Right ventricle myocardium inferior (tissue), 1 donor: Measurements from ENCODE around the gene ANTXR1. TPM values are rescaled to one million over a fixed set of nuclear protein-coding genes. Genes with fewer than 3 reads are reported as not detected.

ENCODE experiments used
- ATAC-seq: fragments of 200-7000 bp; cut with Tn5 transposase; one replicate; pipeline ENCODE4 v1.9.1; 2020; ENCODE audit warnings: mild to moderate bottlenecking, moderate library complexity
- DNase-seq: peaks from one replicate; pipeline ENCODE4 v3.0.0; 2021; ENCODE audit errors: missing footprints
- intact Hi-C: fragments of 100-400 bp; cut with DNase I; formaldehyde crosslinking; loops from one replicate; pipeline ENCODE4 v1.11.0; 2022
- microRNA-seq: library from miRNA; unstranded; fragments of <30 nt; microRNA quantifications from one replicate; pipeline ENCODE4 v1.2.0, GENCODE V29; 2020
- total RNA-seq: library from RNA; stranded (reverse); fragmentation: NEBNext Ultra II Directional; extraction: Animal tissue kit (Norgen Biotek cat#: 25700); gene quantifications from one replicate; pipeline ENCODE4 v1.2.1, GENCODE V29; 2021
- donor health status: DM: no; HTN: yes; CAD: no; lungs with severe emphysema.

ANTXR1 gene
- total RNA-seq, 1 donor from 2014 or later = 31.9 TPM

DNA sequence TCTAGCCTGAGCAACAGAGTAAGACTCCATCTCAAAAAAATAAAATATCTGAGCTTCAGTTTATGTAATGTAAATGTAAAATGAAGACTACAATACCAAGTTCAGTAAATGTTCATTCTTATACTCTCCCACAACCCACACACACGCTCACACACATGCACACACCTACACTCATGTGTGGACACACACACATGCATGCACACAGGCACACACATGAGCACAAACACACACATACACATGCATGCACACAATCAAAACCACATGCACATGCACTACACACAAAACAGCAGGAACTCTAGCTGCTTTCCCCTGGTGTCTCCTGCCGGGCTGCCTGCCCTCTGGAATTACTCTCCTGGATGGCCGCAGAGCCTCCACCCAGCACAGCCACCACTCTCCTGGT lies 283.4 kb downstream of the ANTXR1 start:
- intact Hi-C loops = no loop called here
- no peak for DNase-seq
- ATAC-seq = no peak

DNA sequence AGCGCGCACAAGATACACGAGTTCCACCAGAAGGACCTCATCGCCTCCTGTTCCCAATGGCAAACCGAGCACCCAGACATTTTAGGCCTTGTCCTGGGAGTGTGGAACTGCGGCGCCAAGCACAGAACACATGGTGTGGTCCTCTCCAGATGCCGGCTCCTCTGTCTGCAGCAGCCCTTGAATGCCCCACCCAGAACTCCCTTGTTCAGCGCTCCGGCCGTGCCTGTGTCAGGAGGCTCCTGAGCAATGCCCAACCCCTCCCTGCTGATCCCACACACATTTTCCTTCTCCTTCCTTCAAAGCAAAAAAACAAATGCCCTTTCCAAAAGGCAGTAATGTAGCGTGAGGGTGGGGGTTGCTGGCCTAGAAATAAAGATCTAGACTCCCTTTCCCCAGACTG lies 284.2 kb downstream of the ANTXR1 start:
- intact Hi-C loops = no loop called here
- ATAC-seq = no peak
- no peak for DNase-seq

DNA sequence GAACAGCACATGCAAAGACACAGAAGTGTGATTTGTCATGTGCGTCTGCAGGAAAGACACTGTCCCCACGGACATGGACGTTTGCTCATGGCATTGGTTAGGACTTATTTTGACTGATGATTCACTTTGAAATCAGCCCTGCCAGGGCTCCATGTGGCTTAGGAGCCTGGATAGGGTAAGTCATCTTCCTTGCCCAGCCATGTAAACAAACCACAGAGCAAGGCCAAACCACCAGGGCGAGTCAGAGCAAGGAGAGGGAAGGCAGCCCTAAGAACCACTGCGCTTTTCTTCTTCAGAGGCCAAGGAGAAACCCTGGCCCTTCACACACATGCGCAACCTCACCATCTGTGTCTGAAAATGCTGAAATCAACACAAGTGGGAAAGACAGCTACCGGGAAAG lies 285.3 kb downstream of the ANTXR1 start:
- DNase-seq = no peak
- intact Hi-C loops = no loop called here
- no peak for ATAC-seq

DNA sequence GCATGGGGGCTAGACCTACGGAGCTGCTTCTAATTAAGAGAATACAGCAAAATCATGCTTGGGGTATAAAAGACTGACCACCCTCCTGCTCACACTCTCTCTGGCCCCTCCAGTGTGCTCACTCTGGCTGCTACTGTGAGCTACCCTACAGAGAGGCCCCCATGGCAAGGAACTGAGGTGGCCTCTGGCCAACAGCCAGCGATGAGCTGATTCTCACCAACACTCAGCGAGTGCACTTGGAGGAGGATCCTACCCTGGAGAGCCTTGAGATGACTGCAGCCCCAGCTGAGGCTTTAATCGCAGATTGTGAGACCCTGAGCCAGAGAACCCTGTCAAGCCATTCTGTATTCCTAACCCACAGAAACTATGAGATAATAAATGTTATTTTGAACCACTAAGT lies 285.9 kb downstream of the ANTXR1 start:
- intact Hi-C loops = no loop called here
- DNase-seq = no peak
- ATAC-seq = no peak

Small RNA genes within 50 kb of the gene (microRNA-seq; reads per million reads assigned to microRNA genes)
- not detected for gene MIR3126

Other genes starting within 250 kb of the ANTXR1 start
- 0.35 TPM for gene BMP10, start 141.8 kb upstream of the ANTXR1 start, total RNA-seq
- gene GKN2, start 60.3 kb upstream of the ANTXR1 start, total RNA-seq = not detected
- gene GKN1, start 38.5 kb upstream of the ANTXR1 start, total RNA-seq = not detected